NCI-H1436 treated with DMSO at 0.1 percent for 48 hours (cell line): Measurements from ENCODE around the gene SERINC1.

Source experiments
- DNase-seq: peaks from one replicate; lab custom pipeline; 2025; lab: John Stamatoyannopoulos, UW

SERINC1 gene

DNA sequence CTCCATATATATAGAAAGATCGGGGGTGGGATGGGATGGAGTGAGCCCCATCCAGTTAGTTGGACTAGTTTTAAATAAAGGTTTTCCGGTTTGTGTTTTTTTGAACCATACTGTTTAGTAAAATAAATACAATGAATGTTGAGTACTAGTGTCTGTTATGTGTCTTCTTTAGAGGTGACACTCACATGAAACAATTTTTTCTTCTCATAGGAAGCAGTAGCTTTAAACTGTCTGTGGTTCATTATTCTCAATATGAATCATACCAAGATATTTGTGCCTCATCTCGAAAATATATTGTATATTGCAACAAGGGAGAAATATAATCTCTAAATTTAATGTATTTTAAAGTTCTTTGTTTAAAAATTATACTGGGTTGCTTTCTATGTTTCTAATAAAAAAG lies 38.8 kb downstream of the SERINC1 start:
- DNase-seq: no peak

DNA sequence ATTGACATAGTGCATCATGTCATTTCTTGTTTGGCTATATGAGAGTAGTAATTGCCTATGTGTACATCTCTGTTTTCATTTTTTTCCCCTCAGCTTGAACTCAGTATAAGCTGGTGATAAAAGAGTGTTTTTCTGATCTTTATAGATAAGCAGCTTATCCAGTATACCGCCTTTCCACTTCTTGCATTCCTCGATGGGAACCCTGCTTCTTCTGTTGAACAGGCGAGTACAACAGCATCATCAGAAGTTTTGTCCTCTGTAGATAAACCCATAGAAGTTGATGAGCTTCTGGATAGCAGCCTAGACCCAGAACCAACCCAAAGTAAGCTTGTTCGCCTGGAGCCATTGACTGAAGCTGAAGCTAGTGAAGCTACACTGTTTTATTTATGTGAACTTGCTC lies 39.8 kb downstream of the SERINC1 start:
- DNase-seq: no peak

DNA sequence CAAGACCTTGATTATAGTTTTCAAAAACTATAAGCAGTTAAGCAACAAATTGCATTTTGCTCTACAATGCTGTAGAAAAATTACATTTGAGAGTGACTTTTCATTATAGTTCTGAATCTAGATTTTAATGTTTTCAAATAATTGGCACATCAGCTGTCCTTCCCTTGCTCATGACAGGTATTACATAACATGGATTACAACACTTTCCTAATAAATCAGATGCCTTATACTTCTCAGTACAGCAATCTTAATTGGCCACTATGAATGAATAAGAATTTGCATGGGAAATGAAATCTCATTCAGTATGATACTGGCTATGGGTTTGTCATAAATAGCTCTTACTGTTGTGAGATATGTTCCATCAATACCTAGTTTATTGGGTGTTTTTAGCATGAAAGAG lies 42.3 kb downstream of the SERINC1 start:
- DNase-seq: no peak

DNA sequence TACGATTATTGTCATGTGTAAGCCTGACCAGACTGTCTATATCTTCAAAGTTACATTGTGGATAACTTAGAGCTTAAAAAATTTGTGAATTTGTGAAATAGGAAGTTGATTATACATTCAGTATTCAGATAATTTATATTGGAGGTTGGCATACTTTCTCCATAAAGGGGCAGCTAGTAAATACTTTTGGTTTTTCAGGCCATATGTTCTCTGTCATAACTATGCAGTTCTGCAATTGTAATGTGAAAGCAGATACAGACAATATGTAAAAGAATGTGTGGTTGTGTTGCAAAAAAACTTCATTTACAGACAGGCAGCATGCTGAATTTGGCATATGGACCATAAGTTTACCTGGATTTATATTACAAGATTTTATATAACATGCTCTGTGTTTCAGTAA lies 42.8 kb downstream of the SERINC1 start:
- DNase-seq: no peak

DNA sequence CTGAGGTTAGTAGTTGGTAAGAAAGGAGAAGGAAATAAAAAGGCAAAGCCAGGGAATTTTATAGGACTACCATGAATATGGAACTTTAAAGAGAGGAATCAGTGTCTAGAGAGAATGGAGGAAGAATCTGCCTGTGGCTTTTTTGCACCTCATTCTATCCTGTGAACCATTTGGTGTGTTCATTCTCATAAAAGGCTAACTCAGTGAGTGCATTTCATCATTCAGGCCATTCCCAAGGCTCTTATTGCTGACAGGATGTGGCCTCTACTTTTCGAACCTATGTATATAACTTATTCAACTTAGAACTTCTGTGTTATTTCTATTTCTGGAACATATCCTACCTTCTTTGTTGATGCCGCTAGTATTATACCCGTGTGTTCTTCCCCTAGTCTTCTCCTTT lies 45.0 kb downstream of the SERINC1 start:
- DNase-seq: no peak

DNA sequence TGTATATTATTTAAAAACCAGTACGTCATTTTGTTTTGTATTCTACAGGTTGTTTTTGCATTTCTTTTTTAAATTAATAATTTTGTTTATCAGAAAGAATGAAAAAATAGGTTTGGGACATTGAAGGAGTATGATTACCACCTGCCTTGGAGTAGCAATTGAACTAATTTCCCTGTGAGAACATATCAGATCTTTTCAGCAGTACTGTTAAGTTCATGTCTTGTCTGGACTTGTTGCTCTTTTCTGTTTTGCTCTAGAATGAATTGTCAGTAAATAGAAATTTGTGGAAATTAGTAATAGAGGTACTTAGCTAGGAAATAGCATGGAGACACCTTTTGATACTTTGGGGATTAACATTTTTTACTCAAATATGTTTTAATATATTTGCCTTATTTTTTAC lies 47.9 kb downstream of the SERINC1 start:
- DNase-seq: no peak

DNA sequence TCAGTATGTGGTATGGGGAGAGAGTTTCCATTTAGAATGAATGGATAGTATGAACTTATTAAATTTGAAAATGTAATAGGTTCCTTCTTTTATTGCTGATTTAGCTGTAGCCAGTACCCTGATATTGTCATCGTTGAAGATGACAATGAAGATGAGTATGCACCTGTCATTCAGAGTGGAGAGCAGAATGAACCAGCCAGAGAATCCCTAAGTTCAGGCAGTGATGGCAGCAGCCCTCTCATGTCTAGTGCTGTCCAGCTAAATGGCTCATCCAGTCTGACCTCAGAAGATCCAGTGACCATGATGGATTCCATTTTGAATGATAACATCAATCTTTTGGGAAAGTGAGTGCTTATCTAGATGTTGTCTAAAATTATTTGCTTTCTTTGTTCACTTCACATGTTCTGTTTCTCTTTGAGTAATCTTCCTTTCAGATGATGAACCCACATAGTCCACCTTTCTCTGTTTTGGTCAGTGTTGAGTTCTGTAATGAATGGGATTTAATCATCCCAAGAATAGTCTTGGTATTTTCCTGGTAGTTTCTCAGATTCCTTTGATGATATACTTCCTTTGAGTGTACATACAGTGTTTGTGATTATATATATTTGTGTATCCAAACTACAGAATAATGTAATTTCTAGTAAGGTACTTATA lies 48.9 kb downstream of the SERINC1 start:
- no peak for DNase-seq

DNA sequence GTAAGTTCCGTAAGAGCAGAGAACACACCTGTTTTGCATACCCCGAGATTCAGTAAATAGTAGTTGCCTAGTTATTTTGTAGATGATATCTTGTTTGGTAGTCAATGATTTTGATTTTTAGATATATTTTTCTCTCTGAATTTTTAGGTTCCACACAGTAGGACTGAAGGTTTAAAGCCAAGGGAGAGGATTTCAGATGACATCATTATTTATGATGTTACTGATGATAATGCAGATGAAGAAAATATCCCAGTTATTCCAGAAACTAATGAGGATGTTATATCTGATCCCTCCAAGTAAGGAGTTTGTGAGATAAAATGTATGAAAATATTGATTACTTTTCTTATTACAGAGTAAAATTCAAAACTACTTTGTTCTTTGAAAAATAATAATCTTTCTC lies 49.6 kb downstream of the SERINC1 start:
- DNase-seq: no peak

DNA sequence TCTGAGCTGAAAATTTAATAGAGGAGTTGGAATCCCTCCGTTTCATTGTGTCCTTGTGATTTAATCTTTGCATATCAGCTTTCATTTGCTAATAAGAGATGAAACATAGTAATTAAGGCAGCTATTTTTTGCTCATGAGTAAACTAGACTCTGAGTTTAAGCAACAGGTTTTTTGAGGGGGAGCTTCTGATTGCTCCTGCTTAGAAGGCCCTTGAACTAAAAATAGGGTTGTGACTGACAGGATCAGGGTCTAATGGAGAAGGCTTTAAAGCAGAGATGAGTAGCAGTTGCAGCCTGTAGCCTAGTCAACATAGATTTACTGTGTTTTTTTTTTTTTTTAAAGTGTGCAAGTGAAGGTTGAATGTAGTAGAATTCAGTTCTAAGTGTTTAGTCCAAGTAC lies 54.8 kb downstream of the SERINC1 start:
- no peak for DNase-seq

DNA sequence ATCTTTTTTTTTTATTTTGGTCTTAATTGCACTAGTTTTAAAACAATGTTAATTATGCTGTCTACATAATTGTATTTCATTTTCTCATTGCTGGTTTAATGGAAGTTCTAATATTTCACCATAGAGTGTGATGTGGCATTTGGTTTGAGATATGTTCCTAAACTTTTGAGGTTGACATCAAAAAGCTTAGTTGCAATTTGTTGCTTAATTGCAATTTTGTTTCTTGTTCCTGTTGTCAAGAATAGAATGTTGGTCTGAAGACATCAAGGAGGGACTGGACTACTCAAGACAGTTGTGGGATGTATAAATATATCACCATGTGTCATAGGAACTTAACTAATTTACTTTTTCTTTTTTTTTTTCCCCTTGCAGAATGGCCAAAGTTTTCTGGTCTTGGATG lies 59.6 kb downstream of the SERINC1 start:
- no peak for DNase-seq

DNA sequence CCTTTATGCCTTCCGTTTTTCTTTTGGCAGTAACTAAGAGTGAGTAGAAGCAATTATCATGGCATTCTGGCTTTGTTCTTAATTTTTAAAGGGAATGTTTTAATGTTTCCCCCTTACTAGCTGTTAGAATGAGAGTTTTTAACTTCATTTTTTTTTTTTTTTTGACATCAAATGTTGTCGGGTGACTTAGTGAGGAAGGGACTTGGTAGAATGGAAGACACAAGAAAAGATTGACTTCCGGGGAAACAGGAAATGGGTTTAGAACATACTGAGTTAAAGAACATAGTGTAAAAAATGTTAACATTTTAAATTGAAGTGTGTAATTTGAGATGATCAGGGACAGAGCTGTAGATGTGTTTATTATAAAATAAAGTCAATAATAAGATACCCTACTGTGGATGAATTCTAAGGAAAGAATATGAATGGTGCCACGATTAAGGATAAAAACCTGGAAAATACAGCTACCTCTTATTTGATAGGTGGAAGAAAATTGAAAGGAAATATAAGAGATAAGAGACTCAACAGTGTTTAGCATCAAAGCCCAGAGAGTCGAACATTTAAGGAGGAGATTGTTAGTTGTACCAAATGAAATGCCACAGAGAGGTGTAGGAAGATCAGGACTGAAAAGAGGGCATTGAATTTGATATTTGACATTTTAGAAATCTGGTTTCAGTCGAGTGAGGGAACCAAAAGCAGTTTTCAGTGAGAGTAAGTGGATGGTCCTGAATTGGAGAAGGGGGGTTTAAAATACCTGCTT lies 62.7 kb downstream of the SERINC1 start:
- DNase-seq: no peak

DNA sequence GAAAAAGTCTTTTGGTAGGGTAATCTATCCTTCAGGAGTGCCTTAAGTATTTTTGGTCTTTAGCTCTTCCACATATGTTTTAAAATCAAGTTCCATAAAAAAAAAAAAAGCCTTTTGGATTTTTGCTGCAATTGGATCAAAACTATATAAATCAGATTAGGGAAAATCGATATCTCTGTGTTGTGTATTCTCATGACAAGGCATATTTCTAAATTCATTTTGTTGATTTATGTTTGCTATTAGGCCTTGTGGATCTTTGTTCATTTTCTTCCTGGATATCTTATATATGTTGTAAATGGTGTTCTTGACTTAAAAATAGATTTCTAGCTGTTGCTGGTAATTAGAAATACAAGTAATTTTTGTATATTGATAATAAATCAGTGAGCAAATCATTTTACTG lies 63.4 kb downstream of the SERINC1 start:
- no peak for DNase-seq

DNA sequence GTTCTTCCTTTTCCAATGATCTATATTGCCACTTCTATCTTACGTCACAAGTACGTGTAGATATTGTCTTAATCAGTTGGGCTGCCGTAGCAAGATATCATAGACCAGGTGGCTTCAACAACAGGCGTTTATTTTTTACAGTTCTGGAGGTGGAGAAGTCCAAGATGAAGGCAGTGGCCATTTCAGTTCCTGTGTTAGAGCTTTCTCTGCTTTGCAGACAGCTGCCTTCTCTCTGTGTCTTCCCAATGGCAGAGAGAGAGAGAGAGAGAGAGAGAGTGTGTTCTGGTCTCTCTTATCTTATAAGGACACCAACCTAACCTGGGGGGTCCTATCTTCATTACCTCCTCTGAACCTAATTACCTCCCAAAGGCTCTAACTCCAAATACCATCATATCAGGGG lies 63.9 kb downstream of the SERINC1 start:
- DNase-seq: no peak

DNA sequence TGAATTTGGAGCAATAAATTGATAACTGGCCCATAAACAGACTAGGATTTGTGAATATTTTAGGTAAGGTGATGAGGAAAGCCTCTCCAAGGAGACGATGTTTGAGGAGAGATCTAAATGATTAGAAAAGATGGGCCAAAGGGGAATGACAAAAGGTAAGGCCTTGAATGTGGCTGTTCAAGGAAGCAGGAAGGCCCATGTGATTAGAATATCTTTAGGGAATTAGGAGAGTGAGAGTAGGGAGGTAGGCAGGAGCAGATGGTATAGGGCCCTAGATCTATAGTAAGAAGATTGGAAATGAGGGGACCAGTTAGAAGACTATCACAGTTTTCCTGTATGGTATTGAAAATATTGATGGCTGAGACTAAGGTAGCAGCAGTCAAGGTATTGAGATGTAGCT lies 65.4 kb downstream of the SERINC1 start:
- DNase-seq: no peak

DNA sequence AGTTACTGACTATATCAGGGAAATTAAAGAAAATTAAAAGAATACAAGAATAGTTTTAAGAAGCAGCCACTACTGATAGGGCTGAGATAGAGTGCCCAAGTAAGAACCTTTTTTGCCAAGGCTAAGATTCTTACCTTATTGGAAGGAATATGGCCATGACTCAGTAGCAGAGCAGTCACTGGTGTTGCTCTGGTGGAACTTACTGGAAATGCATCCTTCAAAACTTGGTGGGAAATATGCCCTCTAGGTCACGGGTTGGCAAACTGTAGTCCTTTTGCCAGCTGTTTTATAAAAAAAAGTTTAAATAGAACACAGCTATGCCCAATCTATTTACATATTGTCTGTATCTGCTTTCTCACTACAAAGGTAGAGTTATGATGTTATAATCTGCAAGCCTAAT lies 66.2 kb downstream of the SERINC1 start:
- no peak for DNase-seq

DNA sequence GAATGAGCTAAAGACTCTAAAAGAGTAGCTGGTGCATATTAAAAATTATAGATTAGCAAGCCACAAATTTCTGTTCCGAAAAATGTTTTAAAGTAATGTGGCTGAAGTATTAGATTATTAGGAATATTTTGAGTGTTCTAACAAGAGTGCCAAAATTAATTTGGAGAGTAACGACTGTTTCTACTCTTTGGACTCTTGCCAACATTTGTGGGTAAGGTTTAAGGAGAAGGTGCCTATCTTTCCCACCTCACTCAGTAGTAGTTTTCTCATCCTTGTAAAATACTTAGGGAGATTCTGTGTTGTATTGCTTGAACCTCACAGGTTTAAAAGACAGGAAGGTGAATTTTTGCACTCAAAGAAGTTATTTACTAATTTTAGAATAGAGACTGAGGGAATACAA lies 67.2 kb downstream of the SERINC1 start:
- DNase-seq: no peak

DNA sequence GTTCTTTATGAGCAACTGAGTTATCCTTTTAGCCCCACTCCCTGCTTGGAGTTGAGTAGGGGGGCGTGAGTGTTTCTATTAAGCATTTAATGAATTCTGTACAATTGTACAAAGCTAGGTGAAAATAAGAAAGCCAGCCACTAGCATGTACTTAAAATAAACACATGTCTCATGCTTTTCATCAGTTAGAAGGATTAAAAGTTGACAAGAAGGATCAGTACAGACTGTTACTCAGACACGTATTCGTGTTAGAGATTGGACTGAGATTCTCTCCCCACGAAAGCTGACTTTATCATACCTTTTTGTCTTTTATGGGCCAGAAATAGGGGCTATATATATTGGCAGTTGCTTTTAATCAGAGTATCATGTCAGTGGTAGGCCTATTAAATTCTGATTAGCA lies 70.5 kb downstream of the SERINC1 start:
- DNase-seq: no peak

DNA sequence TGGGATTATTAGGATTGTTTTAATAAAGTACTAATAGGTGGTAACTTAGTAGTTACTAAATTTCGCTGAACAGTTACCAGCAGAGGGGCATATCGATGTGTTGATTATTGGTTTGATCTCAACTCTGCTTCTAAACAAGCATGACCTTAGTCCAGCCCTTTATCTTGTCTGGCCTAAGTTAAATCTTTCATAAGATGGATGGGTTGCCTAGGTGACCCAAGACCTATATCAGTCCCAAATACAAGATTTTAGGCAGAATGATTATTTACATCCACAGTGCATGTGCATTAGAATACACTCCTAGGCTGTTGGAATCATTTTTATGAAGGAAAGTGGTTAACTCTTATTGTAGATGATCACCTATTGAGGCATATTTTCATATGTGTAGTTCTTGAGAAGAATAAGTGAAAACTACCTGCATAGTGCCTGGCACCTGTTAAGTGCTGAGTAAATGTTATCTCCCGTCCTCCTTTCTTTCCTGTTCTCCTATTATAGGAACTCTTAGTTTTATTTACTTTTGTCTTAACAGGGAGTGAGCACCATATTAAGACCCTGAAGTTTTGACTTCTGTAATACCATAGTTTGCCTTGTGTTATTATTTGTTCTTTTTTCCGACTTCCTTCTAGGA lies 71.0 kb downstream of the SERINC1 start:
- DNase-seq: no peak

DNA sequence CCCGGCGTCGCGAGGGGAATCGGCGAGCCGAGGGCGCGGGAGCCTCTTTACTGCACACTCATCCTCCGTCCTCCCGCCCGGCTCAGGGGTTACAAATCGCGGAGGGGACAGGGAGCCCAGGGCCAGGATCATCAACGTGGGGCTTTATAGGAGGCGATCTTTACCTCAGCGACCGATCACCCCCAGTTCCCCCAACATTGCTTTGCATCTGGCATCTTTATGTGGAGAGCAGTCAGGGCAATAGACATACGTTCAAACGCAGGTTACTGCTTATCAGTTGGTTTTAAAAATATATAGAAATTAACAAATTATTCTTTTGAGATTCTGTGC lies 71.5 kb downstream of the SERINC1 start:
- no peak for DNase-seq

DNA sequence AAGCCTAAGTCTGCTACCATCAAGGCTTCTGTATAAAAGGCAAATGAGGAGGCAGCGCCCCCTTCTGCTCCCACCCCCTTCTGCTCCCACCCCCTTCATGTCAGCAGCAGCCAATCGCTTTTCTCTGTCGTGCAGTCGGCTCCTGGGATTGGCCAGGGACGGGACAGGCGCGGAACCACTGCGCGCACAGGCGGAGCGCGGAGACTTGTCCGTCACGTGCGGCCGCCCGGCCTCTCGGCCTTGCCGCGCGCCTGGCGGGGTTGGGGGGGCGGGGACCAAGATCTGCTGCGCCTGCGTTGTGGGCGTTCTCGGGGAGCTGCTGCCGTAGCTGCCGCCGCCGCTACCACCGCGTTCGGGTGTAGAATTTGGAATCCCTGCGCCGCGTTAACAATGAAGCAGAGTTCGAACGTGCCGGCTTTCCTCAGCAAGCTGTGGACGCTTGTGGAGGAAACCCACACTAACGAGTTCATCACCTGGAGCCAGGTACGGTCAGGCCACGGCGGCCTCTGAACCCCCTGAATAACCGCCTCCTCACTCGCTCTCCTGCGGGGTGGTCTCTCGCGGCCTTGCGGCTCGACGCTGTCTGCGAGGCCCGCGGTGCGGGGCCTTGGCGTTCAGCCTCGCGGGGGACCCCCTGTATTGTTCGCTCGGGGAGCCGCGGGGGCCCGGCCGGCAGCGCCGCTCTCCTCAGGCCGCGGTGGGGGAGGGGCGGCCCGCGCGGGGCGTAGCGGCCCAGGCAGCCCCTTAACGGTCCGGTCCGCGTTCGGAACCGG lies 72.1 kb downstream of the SERINC1 start, which contains the start of gene HSF2:
TSS of gene HSF2 (plus strand) at position 305 of the 773 bp plus-strand sequence. CDS start at position 391, 86 bp downstream.
- peak; percentile 87 for DNase-seq

DNA sequence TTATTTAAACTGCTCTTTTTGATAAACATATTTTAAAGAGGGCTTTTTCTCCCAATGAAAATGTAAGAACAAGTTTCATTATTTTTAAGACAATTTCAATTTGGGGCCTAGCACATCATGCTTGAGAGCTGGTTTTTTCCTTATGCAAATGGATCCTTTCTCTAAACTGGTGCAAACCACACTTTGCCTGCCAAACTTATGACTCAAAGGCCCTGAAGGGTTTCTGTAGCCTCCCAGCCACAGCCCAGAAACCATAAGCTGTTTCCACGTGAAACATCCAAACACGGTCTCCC lies 72.6 kb downstream of the SERINC1 start:
- no peak for DNase-seq

DNA sequence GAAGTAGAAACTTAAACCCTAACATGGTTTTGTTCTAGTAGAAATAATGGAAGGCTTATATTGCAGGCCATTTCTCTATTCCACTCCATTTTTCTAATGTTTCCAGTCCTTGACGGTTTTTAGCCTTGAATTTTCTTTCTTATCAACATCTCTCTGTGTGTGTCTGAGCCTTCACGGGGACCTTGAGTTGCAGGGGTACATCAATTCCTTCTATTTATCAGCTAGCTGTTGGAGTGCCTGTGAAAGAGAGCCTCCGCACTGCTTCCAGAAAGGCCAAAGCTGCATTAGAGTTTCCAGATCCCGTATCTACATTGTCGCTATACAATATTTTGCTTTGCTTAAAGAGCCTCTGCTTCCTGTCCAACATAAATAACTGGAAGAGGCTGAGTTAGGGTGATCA lies 77.6 kb downstream of the SERINC1 start:
- no peak for DNase-seq

DNA sequence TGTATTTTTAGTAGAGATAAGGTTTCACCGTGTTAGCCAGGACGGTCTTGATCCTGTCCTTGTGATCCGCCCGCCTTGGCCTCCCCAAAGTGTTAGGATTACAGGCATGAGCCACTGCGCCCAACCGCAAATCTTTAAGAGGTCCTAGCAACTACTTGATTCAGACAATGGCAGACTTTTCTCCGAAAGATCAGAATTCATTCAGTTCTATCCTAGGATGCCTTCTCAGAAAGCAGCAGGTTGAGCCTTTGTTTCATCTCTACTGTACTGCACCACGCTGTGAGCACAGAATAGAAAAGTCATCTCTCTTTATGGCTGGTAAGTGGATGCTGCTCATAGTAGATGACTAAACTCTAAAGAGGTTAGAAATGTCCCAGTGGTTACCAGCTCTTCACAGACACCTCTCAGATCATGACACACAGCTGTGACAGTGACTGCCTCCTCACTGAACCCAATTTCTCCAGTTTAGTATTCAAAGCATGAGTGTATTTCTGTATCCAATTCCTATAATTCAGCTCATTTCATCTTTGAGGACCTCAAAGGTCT lies 78.2 kb downstream of the SERINC1 start:
- DNase-seq: no peak
